Stomach (tissue), 4 donors: ENCODE results near the gene IRAK3.
"Not testable (repeated sequence)": the region's sequence is repeated elsewhere in the genome, so short reads cannot be mapped to it uniquely, and the experiment has no call there.

Experiments used
- EP300 ChIP-seq: sonication (generic); formaldehyde crosslinking; IDR thresholded peaks from one replicate; pipeline ENCODE4 v1.6.1; 2017; ENCODE audit warnings: antibody characterized with exemption
- POLR2AphosphoS5 ChIP-seq, 3 donors: sonication (generic); formaldehyde crosslinking; IDR thresholded peaks; one replicate each; pipeline ENCODE4 v1.6.1; 2016; ENCODE audit warnings: antibody characterized with exemption in 3 of 3
- TF ChIP-seq, protein P1 (sequence below), 7 experiments: fragments of 450-650 bp in 4 of 7; fragments of 200-600 bp in 3 of 7; sonication (generic) in 3 of 7; IDR thresholded peaks; one replicate each; pipeline ENCODE4 v1.5.1; 2016 to 2019; ENCODE audit warnings: antibody characterized with exemption in 7 of 7, control low read depth in 2 of 7, mild to moderate bottlenecking in 1 of 7

DNA sequence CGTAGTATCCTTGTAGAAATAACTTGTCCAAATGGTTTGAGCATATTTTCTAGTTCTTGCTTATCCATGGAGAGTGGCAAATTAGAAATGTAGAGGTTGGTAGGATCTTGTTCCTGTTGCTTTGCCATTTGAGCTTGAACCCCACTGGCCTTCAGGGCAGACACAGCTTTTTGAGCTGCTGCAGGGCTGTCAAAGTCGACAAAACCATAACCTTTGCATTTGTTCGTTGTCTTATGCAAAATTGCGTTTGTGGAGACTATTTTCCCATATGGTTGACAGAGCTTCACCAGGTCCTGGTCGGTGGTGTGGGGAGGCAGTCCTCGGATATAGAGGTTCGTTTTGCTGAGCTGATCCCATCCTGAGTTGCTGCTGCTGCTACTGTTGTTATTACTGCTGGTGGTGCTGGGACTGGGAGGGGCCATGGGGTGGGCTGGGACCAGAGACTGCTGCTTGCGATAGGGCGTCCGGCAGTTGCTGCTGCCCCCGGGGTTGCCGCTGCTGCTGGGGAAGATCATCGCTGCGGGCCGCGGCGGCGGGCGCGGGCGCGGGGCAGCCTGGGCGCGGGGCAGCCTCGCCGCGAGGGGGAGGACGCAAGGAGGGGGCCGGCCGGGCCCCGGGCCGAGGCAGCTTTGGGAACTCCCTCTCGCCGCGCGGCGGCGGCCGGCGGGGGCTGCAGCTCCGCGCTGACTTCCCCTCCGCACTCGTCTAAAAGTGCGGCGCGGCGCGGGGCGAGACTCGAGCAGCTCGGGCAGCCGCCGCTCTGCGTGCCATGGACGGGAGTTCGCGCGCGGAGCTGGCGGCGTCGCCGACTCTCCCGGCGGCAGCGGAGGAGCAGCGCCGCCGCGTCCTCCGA lies 46.0 kb downstream of the IRAK3 start:
- TF ChIP-seq, protein P1, sequence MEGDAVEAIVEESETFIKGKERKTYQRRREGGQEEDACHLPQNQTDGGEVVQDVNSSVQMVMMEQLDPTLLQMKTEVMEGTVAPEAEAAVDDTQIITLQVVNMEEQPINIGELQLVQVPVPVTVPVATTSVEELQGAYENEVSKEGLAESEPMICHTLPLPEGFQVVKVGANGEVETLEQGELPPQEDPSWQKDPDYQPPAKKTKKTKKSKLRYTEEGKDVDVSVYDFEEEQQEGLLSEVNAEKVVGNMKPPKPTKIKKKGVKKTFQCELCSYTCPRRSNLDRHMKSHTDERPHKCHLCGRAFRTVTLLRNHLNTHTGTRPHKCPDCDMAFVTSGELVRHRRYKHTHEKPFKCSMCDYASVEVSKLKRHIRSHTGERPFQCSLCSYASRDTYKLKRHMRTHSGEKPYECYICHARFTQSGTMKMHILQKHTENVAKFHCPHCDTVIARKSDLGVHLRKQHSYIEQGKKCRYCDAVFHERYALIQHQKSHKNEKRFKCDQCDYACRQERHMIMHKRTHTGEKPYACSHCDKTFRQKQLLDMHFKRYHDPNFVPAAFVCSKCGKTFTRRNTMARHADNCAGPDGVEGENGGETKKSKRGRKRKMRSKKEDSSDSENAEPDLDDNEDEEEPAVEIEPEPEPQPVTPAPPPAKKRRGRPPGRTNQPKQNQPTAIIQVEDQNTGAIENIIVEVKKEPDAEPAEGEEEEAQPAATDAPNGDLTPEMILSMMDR (IDR thresholded peaks at IDR 0.05): not testable (repeated sequence)
- not testable (repeated sequence) for TF ChIP-seq EP300; POLR2AphosphoS5 (IDR thresholded peaks at IDR 0.05)
